GM19324 (cell line): ENCODE measurements around the gene FAM107A.
"Not testable (repeated sequence)": the region's sequence is repeated elsewhere in the genome, so short reads cannot be mapped to it uniquely, and the experiment has no call there.

ENCODE experiments used
- ATAC-seq: cut with Tn5 transposase; IDR thresholded peaks from one replicate; pipeline ENCODE4 v1.9.1; 2021; ENCODE audit warnings: mild to moderate bottlenecking, moderate library complexity; ENCODE audit not compliant: unreplicated experiment, low FRiP score

Gene FAM107A

GRCh38 chr3:58539626-58540025, 37.6 kb downstream of the FAM107A start:
- ATAC-seq: no peak

DNA sequence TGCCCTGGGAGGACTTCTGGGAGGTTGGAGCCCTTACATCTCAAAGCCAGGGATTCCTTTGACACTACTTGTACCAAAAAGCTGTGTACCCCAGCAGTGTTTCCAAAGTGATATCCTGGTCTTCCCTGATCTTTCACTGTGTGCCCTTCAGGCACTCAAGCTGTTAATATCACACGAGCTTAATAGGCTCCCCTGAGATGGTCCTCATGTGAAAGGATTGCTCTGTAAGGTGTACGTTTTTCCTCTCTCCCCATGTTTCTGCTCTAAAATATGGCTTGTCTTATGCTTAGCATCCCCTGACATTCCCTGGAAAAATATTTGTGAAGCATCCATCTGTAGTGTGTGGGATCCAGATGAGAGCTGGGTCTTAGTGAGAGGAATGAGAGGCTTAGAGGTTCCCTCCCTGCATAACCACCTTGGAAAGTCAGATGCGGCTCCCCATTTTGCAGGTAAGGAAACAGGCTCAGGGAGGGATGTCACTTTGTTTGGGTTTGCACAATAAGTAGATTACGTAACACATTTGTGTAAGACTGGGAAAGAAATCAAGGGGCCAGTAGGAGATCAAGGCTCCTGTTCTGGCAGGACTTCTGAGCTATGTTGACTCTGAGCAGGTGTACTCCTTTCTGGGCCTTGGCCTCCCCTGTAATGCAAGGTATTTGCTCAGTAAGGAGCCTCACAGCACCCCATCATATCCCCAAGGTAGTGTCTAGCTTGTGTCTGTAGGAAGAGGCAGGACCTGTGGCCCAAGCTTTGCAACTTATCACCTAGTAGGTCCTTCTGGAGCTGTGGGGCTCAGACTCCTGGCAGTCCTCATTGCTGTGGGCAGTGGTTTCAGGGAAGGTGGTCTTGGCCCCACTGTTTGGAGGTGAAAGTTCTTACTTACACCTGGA, 39.5 kb downstream of the FAM107A start:
- ATAC-seq: no peak

DNA sequence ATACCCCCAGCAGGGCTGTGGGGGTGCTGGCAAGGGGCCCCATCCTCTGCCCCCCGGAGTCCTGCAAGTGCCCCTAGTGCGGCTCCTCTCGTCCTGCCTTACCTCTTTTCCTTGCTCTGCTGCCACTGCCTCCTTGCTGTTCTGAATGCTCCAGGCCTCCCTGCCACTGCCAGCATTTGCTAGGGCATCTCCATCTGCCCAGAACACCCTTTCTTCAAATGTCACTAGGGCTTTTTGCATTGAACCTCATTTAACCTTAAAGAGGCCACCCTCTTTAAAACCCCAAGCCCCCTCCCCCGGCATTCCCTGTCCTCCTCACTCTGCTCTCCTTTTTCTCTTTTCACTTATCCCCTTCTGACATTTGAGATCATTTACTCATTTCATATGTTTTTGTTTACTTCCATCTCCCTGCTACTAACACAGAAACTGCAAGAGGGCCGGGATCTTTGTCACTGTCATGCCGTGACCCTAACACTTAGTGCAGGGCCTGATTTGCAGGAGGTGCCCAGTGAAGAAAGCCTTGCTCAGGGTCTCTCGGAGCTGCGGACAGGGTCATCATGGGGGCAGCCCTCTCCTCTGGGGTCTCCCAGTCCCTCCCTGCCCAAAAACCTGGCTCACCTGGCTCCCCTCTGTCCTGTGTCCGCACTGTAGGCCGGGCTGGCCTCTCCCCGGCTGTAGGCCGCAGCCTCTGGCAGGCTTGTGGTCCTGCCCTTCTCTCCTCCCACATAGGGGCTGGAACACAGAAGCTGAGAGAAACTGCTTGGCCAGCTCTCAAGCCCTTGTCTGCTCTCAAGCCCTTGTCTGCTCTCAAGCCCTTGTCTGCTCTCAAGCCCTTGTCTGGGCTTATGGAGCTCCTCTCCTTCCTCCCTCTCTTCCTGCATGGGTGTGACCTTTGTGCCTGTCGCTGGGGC, 40.4 kb downstream of the FAM107A start, which contains the start of gene ACOX2:
Gene ACOX2, minus strand, starts transcription at position 690 of the 911 bp plus-strand sequence. CDS start 2,084 bp downstream, outside the sequence.
- ATAC-seq: no peak

- ATAC-seq: no peak
These were observed 41.4 kb downstream of the FAM107A start for GRCh38 chr3:58535531-58536500.

- ATAC-seq: no peak
These were observed 42.3 kb downstream of the FAM107A start for GRCh38 chr3:58534592-58535494.

GRCh38 chr3:58532794-58533220, 44.4 kb downstream of the FAM107A start:
- ATAC-seq: peak; percentile 65

GRCh38 chr3:58531956-58532355, 45.2 kb downstream of the FAM107A start:
- no peak for ATAC-seq

DNA sequence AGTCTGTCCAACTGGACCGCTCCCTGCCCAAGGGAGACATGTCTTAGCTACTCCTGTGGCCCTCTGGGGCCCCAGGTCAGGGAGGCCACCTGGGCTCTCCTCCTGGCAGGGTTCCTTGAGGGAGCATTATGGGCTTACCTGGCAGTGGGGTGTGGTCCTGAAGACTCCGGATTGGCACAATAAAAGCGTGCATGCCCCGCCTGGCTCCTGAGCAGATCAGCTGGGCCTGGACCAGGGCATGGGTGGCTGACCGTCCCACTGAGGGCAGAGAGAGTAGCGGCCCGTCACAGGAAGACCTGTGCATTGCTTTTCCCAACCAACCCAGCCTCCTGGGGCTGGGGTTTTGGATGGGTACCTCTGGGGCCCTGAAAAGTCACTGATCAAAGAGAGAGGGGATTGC, 45.6 kb downstream of the FAM107A start:
- no peak for ATAC-seq

- ATAC-seq: no peak
These were observed 46.8 kb downstream of the FAM107A start for GRCh38 chr3:58530354-58530865.

DNA sequence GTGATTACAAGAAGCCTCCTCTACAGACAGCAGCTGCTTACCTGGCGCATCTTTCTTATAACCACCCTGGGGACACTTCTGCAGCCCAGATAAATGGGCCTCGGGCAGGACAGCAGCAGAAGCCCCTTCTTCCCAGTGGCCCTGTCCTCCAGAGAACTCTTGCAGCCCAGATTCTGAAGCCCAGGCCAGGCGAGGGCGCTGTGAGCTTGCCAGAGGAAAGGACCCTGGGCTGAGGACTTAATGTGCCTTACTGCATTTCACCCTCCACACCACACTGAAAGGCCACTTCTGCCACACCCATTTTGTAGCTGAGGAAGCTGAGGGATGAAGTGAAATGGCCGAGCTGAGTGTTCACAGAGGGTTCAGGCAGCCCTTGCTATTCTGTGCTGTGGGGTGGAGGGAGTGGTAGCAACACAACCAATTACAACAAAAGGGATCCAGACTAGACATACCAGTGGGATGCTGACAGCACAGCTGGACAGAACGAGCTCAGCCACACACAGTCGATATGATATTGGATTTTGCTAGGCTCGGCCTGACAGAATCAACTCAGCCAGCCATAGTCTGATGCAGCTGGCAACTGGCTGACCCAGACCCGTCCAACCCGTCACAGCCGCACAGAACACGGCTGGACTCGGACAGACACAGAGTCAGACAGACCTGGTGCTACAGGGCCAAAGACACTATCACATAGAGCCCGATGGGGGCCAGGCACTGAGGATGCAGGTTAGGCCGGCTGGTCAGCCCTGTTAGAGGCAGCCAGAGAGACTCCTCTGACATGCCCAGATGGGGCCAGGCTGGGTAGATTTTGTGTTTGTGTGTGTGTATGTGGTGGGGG, 47.5 kb downstream of the FAM107A start:
- ATAC-seq: no peak

- no peak for ATAC-seq
These were observed 48.6 kb downstream of the FAM107A start for GRCh38 chr3:58528629-58529028.

GRCh38 chr3:58527440-58527839, 49.8 kb downstream of the FAM107A start:
- ATAC-seq: not testable (repeated sequence)

- no peak for ATAC-seq
These were observed 50.7 kb downstream of the FAM107A start for GRCh38 chr3:58526515-58526957.

GRCh38 chr3:58524326-58524888, 52.8 kb downstream of the FAM107A start:
- ATAC-seq: no peak

GRCh38 chr3:58522759-58523425, 54.3 kb downstream of the FAM107A start:
- ATAC-seq: no peak

DNA sequence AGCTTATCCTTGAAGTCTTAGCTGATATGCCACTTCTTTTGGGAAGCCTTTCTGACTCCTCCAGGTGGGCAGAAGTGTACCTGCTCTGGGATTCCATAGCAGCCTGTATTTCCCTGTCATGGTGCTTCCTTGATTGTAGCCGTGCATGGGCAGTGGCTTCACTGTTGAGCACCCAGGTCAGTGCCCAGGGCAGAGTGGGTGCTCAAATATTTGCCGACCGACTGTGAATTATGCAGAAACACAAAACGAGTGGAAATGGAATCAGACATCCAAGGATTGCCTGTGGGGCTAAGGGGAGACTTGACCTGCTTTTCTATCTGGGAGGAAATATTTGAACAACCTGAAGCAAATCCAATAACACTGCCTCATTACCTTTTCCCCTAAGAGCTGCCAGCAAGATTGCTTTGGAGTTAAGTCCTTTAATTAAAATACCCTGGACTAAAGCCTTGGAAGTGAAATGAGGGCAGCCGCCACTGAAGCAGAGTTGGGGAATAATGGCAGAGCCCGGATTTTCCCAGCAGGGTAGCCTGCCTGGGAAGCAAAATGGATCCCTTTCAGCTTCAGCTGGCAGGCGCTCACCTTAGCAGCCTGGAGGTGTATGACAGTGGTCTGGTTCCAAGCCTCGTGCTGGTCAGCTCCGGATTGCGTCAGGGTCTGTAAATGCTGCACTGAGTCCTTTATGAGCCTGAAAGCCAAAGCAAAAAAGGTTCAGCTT, 55.1 kb downstream of the FAM107A start:
- ATAC-seq: no peak
